AML-193 (cell line): ENCODE measurements around the gene CCDC17.

Experiments
- DNase-seq, 2 experiments: peaks; one replicate each; lab custom pipeline; 2025; lab: John Stamatoyannopoulos, UW

The CCDC17 gene

DNA sequence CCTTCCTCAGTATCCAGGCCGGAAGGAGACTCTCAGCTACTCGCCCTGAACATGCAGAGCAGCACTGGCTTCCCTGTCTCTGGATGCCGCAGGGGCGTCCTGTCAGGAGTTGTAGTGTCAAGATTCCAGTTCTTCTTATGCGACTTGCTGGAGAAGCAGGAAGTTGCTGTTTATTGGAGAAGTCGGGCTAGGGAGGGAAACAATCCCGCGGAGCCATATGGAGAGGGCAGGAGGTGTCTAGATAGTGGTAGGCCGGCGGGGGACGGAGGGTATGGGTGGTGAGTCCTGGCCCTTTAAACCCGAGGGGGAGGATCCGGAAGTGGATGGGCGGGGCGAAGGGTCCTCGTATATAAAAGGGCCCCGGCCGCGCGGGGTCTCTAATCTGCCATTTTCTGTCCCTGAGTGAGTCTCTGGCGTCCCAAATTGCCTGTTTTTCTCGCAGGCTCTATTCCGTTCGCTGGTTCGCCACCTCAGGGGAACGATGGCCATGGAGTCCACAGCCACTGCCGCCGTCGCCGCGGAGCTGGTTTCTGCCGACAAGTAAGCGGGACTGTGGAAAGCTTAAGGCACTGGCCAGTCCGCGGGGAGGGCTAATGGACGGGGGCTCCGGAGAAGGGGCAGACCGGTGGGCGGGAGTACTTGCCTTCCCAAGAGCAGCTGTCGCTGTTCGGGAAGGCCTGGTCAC, 40.0 kb downstream of the CCDC17 start, which contains the start of gene NASP:
Gene NASP (plus strand): TSS at position 376 of the 685 bp plus-strand sequence. CDS start 106 bp downstream, at position 482.
- DNase-seq: peak; percentile 35 to 70

DNA sequence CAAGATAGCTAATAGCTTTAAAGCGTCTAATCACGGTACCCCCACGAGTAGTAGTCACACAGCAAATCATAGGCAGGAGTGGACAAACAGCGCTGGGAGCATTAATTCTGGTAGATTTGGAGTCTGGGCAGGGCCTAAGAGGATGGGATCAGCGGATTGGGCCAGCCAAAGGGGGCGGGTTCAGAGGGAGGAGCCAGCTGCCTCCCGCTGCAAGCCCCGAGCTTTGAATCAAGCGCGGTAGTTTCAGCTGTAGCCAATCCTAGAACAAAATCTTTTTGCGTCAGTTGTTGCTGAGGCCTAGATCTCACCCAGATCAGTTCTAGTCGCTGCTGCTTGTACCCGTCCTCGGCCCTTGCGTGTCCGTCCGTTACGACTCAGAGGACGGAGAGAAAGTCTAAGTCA, 40.6 kb downstream of the CCDC17 start:
- peak; percentile 97 to 98 for DNase-seq

DNA sequence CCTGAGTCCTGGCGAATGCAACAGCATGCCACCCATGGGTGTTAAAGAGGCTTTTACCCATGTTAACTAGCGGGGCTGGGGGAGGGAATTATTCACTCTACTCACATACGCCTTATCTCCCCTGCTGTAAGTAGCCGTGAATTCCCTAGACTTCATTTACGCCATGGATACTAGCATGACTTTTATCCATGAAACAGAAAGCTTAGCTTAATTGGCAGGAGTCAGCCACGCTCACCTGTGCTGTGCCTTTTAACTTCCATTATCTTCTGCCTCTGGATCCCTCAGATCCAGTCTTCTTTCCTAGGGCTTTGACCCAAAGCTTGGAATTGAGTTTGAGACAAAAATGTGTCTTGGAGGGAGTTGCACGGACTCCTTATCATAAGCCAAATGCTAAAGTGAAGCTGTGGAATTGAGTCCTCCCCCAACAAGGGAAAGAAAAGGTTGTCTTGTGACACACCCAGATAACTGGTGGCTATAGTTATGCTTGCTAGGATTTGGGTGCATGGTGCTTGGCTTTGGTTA, 49.7 kb downstream of the CCDC17 start:
- no peak for DNase-seq

- no peak for DNase-seq
Observed at GRCh38 chr1:45573231-45573804, 50.5 kb downstream of the CCDC17 start.

- DNase-seq: no peak
Observed at GRCh38 chr1:45570631-45571030, 53.2 kb downstream of the CCDC17 start.
